ENCODE results near the gene HNRNPH2.

Gene HNRNPH2

GRCh38 chrX:101460669-101461068, 52.6 kb downstream of the HNRNPH2 start:
- Mint-ChIP-seq H3K36me3 (ENCODE audit: low read depth) (peaks cover 4% of the 10 kb centered on the region), H3K9me3 (no peaks in the 10 kb centered on the region), H3K27ac (no peak overlapping the region), H3K4me1 (ENCODE audit: low read depth) (no peaks in the 10 kb centered on the region), H3K4me3 (no peak overlapping the region), H3K27me3 (peaks cover 6% of the 10 kb centered on the region)
- DNase-seq: no peak

GRCh38 chrX:101462892-101463291, 54.9 kb downstream of the HNRNPH2 start:
- Mint-ChIP-seq H3K36me3 (ENCODE audit: low read depth) (no peaks in the 10 kb centered on the region), H3K4me1 (ENCODE audit: low read depth) (no peaks in the 10 kb centered on the region), H3K9me3 (no peaks in the 10 kb centered on the region), H3K27me3 (peaks cover 3% of the 10 kb centered on the region), H3K27ac (no peak overlapping the region), H3K4me3 (no peak overlapping the region)
- no peak for DNase-seq

All from activated T-cell treated with anti-CD3 and anti-CD28 coated beads, Interleukin-2, amount 50 U/mL, for 24 hours (primary cell).